Esophagus muscularis mucosa (tissue), 4 donors: Measurements from ENCODE around the gene CROCC2.

Source experiments
- CTCF ChIP-seq, 3 experiments: fragments of 200-600 bp in 2 of 3; fragments of 450-650 bp in 1 of 3; sonication (generic) in 2 of 3; IDR thresholded peaks; one replicate each; pipeline ENCODE4 v1.5.1; 2017 to 2019; ENCODE audit warnings: antibody characterized with exemption in 3 of 3, mild to moderate bottlenecking in 2 of 3, moderate library complexity in 1 of 3
- EP300 ChIP-seq: sonication (generic); formaldehyde crosslinking; IDR thresholded peaks from one replicate; pipeline ENCODE4 v1.6.1; 2017; ENCODE audit warnings: antibody characterized with exemption
- POLR2A ChIP-seq: fragments of 450-650 bp; IDR thresholded peaks from one replicate; pipeline ENCODE4 v1.6.1; 2017; ENCODE audit warnings: antibody characterized with exemption, moderate library complexity, mild to moderate bottlenecking, low read depth
- POLR2AphosphoS5 ChIP-seq, 2 donors: sonication (generic); formaldehyde crosslinking; IDR thresholded peaks; one replicate each; pipeline ENCODE4 v1.6.1; 2017; ENCODE audit warnings: antibody characterized with exemption in 2 of 2

- no peak for TF ChIP-seq CTCF (IDR thresholded peaks at IDR 0.05)
- no peak for TF ChIP-seq POLR2A
- no peak for TF ChIP-seq POLR2AphosphoS5 (IDR thresholded peaks at IDR 0.05)
- TF ChIP-seq EP300 = no peak
Measured at GRCh38 chr2:240903191-240904060, 2.7 kb upstream of the CROCC2 start.
